Measurements from ENCODE around the gene LGALS1.

The LGALS1 gene

GRCh38 chr22:37664249-37665101 is 11.0 kb upstream of the LGALS1 start:
- no peak for DNase-seq

GRCh38 chr22:37665487-37665886 is 9.9 kb upstream of the LGALS1 start:
- no peak for DNase-seq

- no peak for DNase-seq
Measured at GRCh38 chr22:37669586-37669985, 5.8 kb upstream of the LGALS1 start.

- DNase-seq = no peak
Measured at GRCh38 chr22:37672206-37672919, 3.1 kb upstream of the LGALS1 start.

- DNase-seq = no peak
Measured at GRCh38 chr22:37672920-37673455, 2.4 kb upstream of the LGALS1 start.

GRCh38 chr22:37674248-37674647 is 1.2 kb upstream of the LGALS1 start:
- no peak for DNase-seq

- DNase-seq = no peak
Measured at GRCh38 chr22:37675930-37676735, 697 bp downstream of the LGALS1 start.

- DNase-seq = peak; percentile 71 to 72
Measured at GRCh38 chr22:37676736-37677492, 1.5 kb downstream of the LGALS1 start.

- DNase-seq = no peak
Measured at GRCh38 chr22:37677493-37677974, 2.1 kb downstream of the LGALS1 start.

GRCh38 chr22:37678372-37678771 is 2.9 kb downstream of the LGALS1 start:
- DNase-seq = no peak

- DNase-seq = no peak
Measured at GRCh38 chr22:37679670-37680069, 4.2 kb downstream of the LGALS1 start.

GRCh38 chr22:37680191-37680851 is 4.9 kb downstream of the LGALS1 start:
- DNase-seq = no peak

GRCh38 chr22:37681001-37681424 is 5.6 kb downstream of the LGALS1 start:
- no peak for DNase-seq

GRCh38 chr22:37681556-37682049 is 6.2 kb downstream of the LGALS1 start:
- peak in 1 of 2 experiments; percentile 16 for DNase-seq

GRCh38 chr22:37684803-37685615 is 9.6 kb downstream of the LGALS1 start:
- no peak for DNase-seq

GRCh38 chr22:37686002-37686982 is 10.9 kb downstream of the LGALS1 start, which contains the start of gene NOL12:
Gene NOL12 (plus strand): TSS chr22:37686343. CDS start chr22:37686393, 50 bp downstream.
- peak; percentile 76 to 83 for DNase-seq

GRCh38 chr22:37690407-37690806 is 15.0 kb downstream of the LGALS1 start:
- no peak for DNase-seq

- DNase-seq = no peak
Measured at GRCh38 chr22:37690901-37691504, 15.6 kb downstream of the LGALS1 start.

Data from NCI-H1930 (cell line).